Neural progenitor cell (in vitro differentiated cells): ENCODE results near the gene SLC35E4. TPM values are rescaled to one million over a fixed set of nuclear protein-coding genes. Genes with fewer than 3 reads are reported as not detected.

Source experiments
- DNase-seq: peaks from one replicate; pipeline ENCODE4 v3.0.0-alpha.2; 2016; ENCODE audit warnings: low spot score
- H2AFZ ChIP-seq: fragments of 200-600 bp; sonication (generic); replicated peaks from 2 replicates; pipeline ENCODE4 v1.6.1; 2016; ENCODE audit warnings: antibody characterized with exemption
- H3F3A ChIP-seq: fragments of 200-600 bp; sonication (generic); 2 replicates; pipeline ENCODE4 v1.6.1; 2016; ENCODE audit warnings: antibody characterized with exemption, low read depth
- H3K27ac ChIP-seq: fragments of 200-600 bp; sonication (generic); 2 replicates; pipeline ENCODE4 v1.5.1; 2016; ENCODE audit warnings: mild to moderate bottlenecking
- H3K27me3 ChIP-seq: fragments of 200-600 bp; sonication (generic); 2 replicates; pipeline ENCODE4 v1.6.1; 2016; ENCODE audit warnings: mild to moderate bottlenecking, moderate library complexity
- H3K36me3 ChIP-seq: fragments of 200-600 bp; sonication (generic); 2 replicates; pipeline ENCODE4 v1.5.1; 2016
- H3K4me1 ChIP-seq: fragments of 200-600 bp; sonication (generic); 2 replicates; pipeline ENCODE4 v1.6.1; 2016; ENCODE audit warnings: mixed run types
- H3K4me2 ChIP-seq: fragments of 200-600 bp; sonication (generic); 2 replicates; pipeline ENCODE4 v1.6.1; 2016
- H3K4me3 ChIP-seq: fragments of 200-600 bp; sonication (generic); 2 replicates; pipeline ENCODE4 v1.5.1; 2016
- H3K79me2 ChIP-seq: fragments of 200-600 bp; sonication (generic); 2 replicates; pipeline ENCODE4 v1.6.1; 2016; ENCODE audit warnings: low read depth
- H3K9ac ChIP-seq: fragments of 200-600 bp; sonication (generic); 2 replicates; pipeline ENCODE4 v1.6.1; 2016
- H3K9me3 ChIP-seq: fragments of 200-600 bp; sonication (generic); 2 replicates; pipeline ENCODE4 v1.5.1; 2016; ENCODE audit warnings: low read depth
- H4K20me1 ChIP-seq: fragments of 200-600 bp; sonication (generic); 2 replicates; pipeline ENCODE4 v1.6.1; 2016; ENCODE audit warnings: low read depth
- H3K27ac Mint-ChIP-seq: 3 replicates; pipeline ENCODE4 v1.8.0; 2021; ENCODE audit warnings: mixed read lengths
- H3K27me3 Mint-ChIP-seq: 2 replicates; pipeline ENCODE4 v1.8.0; 2022; ENCODE audit warnings: low read depth, mild to moderate bottlenecking, inconsistent platforms, moderate library complexity, mixed read lengths; ENCODE audit not compliant: insufficient read depth
- H3K36me3 Mint-ChIP-seq: 3 replicates; pipeline ENCODE4 v1.8.0; 2021; ENCODE audit warnings: mixed read lengths
- H3K4me1 Mint-ChIP-seq: 3 replicates; pipeline ENCODE4 v1.8.0; 2021; ENCODE audit warnings: mixed read lengths
- H3K4me3 Mint-ChIP-seq: 3 replicates; pipeline ENCODE4 v1.8.0; 2021; ENCODE audit warnings: mild to moderate bottlenecking, moderate library complexity, mixed read lengths
- H3K9me3 Mint-ChIP-seq: 3 replicates; pipeline ENCODE4 v1.8.0; 2020; ENCODE audit warnings: mixed read lengths
- EZH2 ChIP-seq: fragments of 200-600 bp; sonication (generic); IDR thresholded peaks from 2 replicates; pipeline ENCODE4 v1.6.1; 2017; ENCODE audit warnings: antibody characterized with exemption, mild to moderate bottlenecking, moderate library complexity
- EZH2phosphoT487 ChIP-seq: fragments of 200-600 bp; sonication (generic); IDR thresholded peaks from 2 replicates; pipeline ENCODE4 v1.6.1; 2017; ENCODE audit warnings: antibody characterized with exemption
- total RNA-seq: library from RNA; depleted of rRNA; stranded (reverse); fragments of >200 nt; gene quantifications from 2 replicates; pipeline ENCODE4 v1.2.3, GENCODE V29; 2015; ENCODE audit warnings: low replicate concordance
- TF ChIP-seq, protein P1 (sequence below): fragments of 200-600 bp; sonication (generic); IDR thresholded peaks from 2 replicates; pipeline ENCODE4 v1.5.1; 2017; ENCODE audit warnings: antibody characterized with exemption, mild to moderate bottlenecking

The SLC35E4 gene
- total RNA-seq, 1 donor from 2014 or later: 0.36 TPM

DNA sequence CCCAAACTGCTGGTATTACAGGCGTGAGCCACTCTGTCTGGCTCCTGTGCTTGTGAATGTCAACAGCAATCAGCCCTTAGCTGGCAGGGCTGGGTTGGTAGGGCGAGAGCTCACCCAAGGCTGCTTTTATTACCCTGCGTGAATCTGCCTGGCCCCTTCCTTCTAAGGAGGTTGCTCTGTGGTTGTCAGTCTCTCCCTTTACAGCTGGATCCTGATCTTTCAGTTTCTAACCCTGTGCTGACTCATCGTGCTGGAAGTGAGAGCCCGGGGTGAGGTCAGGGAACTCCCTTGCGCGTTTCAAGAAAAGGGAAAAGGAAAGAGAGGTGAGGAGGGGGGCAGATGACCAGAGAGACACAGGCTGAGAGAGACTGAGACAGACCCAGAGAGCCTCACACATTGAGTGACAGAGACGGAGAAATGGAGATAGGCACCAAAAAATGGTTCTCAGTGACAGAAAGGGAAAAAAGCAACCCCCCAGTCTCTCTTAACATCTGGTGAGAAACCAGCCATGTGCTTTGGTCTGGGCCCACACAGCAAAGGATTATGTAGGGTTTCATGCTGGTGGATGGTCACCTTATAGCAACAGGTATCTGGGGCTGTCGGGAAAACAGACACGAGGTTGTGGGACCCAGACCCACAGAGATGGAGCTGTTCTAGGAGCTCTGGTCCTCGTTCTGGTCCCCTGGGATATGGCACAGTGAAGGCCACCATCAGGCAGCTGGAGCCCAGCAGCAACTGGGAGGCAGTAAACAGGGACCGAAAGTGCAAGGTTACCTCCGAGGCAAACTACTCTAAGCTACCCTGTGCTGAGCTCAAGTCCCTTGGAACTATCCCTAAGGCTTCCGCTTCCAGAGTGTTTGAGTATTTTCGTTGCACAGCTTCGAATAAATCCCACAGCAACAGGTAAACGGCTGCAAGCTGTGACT, 26.1 kb upstream of the SLC35E4 start:
- H3K4me3 Mint-ChIP-seq: peak overlapping the region; percentile 54
- peaks cover 23% of the 10 kb centered on the region for H3F3A ChIP-seq
- peak overlapping the region; percentile 91 for H3K4me2 ChIP-seq
- H3K4me1 ChIP-seq: peaks cover 30% of the 10 kb centered on the region
- no peaks in the 10 kb centered on the region for H3K27me3 ChIP-seq
- no peaks in the 10 kb centered on the region for H3K9me3 ChIP-seq
- no peak overlapping the region for H3K4me3 ChIP-seq
- H3K79me2 ChIP-seq: peaks cover 24% of the 10 kb centered on the region
- H3K9me3 Mint-ChIP-seq: no peaks in the 10 kb centered on the region
- peak overlapping the region; percentile 77 for H3K27ac Mint-ChIP-seq
- no peaks in the 10 kb centered on the region for H4K20me1 ChIP-seq
- no peak overlapping the region for H3K9ac ChIP-seq
- DNase-seq: no peak
- no peak for TF ChIP-seq EZH2
- H3K27ac ChIP-seq: no peak overlapping the region
- no peaks in the 10 kb centered on the region for H3K36me3 ChIP-seq
- H3K36me3 Mint-ChIP-seq: peaks cover 10% of the 10 kb centered on the region
- peaks cover 13% of the 10 kb centered on the region for H3K27me3 Mint-ChIP-seq
- H2AFZ ChIP-seq: no peak overlapping the region
- peaks cover 47% of the 10 kb centered on the region for H3K4me1 Mint-ChIP-seq

DNA sequence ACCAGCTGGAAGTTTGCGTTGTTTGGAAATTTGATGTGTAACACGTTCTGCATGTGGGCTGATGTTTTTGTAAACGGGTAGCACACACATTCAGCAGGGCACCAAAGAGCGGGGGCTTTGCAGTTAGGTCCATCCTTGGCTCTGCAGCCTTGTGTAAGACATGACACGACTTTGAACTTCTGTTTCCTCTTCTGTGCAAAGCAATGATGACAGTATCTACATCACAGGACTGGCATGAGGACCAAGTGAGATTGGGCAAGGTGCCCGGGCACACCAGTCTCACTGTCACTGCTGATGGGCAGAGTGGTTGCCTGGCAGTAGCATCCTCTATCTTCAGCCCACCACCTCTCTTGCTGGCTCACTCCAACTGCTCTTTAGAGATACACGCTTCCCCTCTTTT, 25.3 kb upstream of the SLC35E4 start:
- peaks cover 13% of the 10 kb centered on the region for H3K27me3 Mint-ChIP-seq
- H3K9me3 ChIP-seq: no peaks in the 10 kb centered on the region
- no peak for DNase-seq
- H3K4me1 ChIP-seq: peaks cover 30% of the 10 kb centered on the region
- no peaks in the 10 kb centered on the region for H3K36me3 ChIP-seq
- H3K27ac Mint-ChIP-seq: no peak overlapping the region
- H3F3A ChIP-seq: peaks cover 23% of the 10 kb centered on the region
- peaks cover 24% of the 10 kb centered on the region for H3K79me2 ChIP-seq
- H2AFZ ChIP-seq: no peak overlapping the region
- H3K27me3 ChIP-seq: no peaks in the 10 kb centered on the region
- no peak overlapping the region for H3K4me3 Mint-ChIP-seq
- no peaks in the 10 kb centered on the region for H4K20me1 ChIP-seq
- H3K9me3 Mint-ChIP-seq: no peaks in the 10 kb centered on the region
- no peak overlapping the region for H3K4me3 ChIP-seq
- H3K27ac ChIP-seq: no peak overlapping the region
- H3K4me1 Mint-ChIP-seq: peaks cover 46% of the 10 kb centered on the region
- no peak overlapping the region for H3K9ac ChIP-seq
- TF ChIP-seq, protein P1, sequence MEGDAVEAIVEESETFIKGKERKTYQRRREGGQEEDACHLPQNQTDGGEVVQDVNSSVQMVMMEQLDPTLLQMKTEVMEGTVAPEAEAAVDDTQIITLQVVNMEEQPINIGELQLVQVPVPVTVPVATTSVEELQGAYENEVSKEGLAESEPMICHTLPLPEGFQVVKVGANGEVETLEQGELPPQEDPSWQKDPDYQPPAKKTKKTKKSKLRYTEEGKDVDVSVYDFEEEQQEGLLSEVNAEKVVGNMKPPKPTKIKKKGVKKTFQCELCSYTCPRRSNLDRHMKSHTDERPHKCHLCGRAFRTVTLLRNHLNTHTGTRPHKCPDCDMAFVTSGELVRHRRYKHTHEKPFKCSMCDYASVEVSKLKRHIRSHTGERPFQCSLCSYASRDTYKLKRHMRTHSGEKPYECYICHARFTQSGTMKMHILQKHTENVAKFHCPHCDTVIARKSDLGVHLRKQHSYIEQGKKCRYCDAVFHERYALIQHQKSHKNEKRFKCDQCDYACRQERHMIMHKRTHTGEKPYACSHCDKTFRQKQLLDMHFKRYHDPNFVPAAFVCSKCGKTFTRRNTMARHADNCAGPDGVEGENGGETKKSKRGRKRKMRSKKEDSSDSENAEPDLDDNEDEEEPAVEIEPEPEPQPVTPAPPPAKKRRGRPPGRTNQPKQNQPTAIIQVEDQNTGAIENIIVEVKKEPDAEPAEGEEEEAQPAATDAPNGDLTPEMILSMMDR: no peak
- TF ChIP-seq EZH2: no peak
- peaks cover 15% of the 10 kb centered on the region for H3K36me3 Mint-ChIP-seq
- H3K4me2 ChIP-seq: no peak overlapping the region

DNA sequence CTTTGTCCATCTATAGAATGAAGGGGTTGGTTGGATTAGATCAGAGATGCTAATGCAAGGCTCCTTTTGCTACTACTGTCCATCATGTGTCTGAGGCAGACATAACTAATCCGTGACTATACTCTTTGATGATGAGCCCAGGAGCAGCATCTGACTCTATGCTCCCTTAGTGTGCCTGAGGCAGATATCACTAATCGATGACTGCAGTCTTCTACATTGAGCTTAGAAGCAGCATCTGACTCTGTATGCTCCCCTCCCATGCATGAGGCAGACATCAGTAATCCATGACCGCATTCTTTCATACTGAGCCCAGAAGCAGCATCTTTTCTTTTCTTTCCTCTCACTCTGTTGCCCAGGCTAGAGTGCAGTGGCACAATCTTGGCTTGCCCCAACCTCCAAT, 24.4 kb upstream of the SLC35E4 start:
- H2AFZ ChIP-seq: no peak overlapping the region
- H4K20me1 ChIP-seq: no peaks in the 10 kb centered on the region
- no peak overlapping the region for H3K4me2 ChIP-seq
- H3K4me3 ChIP-seq: no peak overlapping the region
- no peaks in the 10 kb centered on the region for H3K9me3 Mint-ChIP-seq
- peak overlapping the region; percentile 83 for H3K27ac Mint-ChIP-seq
- TF ChIP-seq, protein P1: no peak
- TF ChIP-seq EZH2 (no peak), EZH2phosphoT487 (no peak)
- H3K4me3 Mint-ChIP-seq: no peak overlapping the region
- no peaks in the 10 kb centered on the region for H3K36me3 ChIP-seq
- no peaks in the 10 kb centered on the region for H3K27me3 ChIP-seq
- H3K27ac ChIP-seq: no peak overlapping the region
- H3K4me1 Mint-ChIP-seq: peaks cover 37% of the 10 kb centered on the region
- peaks cover 10% of the 10 kb centered on the region for H3K27me3 Mint-ChIP-seq
- no peak for DNase-seq
- H3F3A ChIP-seq: peaks cover 17% of the 10 kb centered on the region
- peaks cover 21% of the 10 kb centered on the region for H3K36me3 Mint-ChIP-seq
- peaks cover 21% of the 10 kb centered on the region for H3K4me1 ChIP-seq
- no peak overlapping the region for H3K9ac ChIP-seq
- peaks cover 24% of the 10 kb centered on the region for H3K79me2 ChIP-seq
- no peaks in the 10 kb centered on the region for H3K9me3 ChIP-seq

DNA sequence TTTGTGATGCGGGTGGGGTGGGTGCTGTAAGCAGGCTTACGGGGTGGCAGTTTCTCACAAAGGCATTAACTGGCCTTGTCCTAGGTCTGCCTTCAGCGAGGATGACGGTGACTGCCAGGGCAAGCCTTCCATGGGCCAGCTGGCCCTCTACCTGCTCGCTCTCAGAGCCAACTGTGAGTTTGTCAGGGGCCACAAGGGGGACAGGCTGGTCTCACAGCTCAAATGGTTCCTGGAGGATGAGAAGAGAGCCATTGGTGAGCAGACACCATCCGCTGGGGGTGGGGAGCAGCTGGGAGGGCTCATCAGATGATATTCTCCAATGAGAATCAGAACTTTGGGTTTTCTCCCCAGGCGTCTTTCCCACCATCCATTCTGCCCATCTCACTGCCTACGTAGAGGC, 22.8 kb upstream of the SLC35E4 start:
- Mint-ChIP-seq H3K9me3 (no peaks in the 10 kb centered on the region), H3K4me1 (peaks cover 23% of the 10 kb centered on the region), H3K36me3 (peaks cover 26% of the 10 kb centered on the region), H3K4me3 (no peak overlapping the region), H3K27ac (no peak overlapping the region), H3K27me3 (peaks cover 8% of the 10 kb centered on the region)
- peaks cover 20% of the 10 kb centered on the region for H3K79me2 ChIP-seq
- H3F3A ChIP-seq: peaks cover 2% of the 10 kb centered on the region
- H3K4me1 ChIP-seq: peaks cover 17% of the 10 kb centered on the region
- H3K4me2 ChIP-seq: no peak overlapping the region
- H4K20me1 ChIP-seq: no peaks in the 10 kb centered on the region
- H2AFZ ChIP-seq: no peak overlapping the region
- H3K9ac ChIP-seq: no peak overlapping the region
- H3K27me3 ChIP-seq: no peaks in the 10 kb centered on the region
- no peak overlapping the region for H3K4me3 ChIP-seq
- TF ChIP-seq, protein P1: no peak
- TF ChIP-seq EZH2 (no peak), EZH2phosphoT487 (no peak)
- no peak for DNase-seq
- no peak overlapping the region for H3K27ac ChIP-seq
- no peaks in the 10 kb centered on the region for H3K9me3 ChIP-seq
- H3K36me3 ChIP-seq: no peaks in the 10 kb centered on the region
